ENCODE measurements around the gene SEMA3A. TPM values are rescaled to one million over a fixed set of nuclear protein-coding genes. Genes with fewer than 3 reads are reported as not detected.
A peak's percentile ranks its signal among the peaks of the same experiment; 100 is the strongest.

SEMA3A gene
- total RNA-seq, 1 experiment from 2014 or later = 14.2 TPM

- CTCF ChIA-PET = no interaction called here
- H3K4me2 ChIP-seq (ENCODE audit: low read length) = peak overlapping the region; percentile 12; the same call in 1 of the 2 replicates
These were observed 109.4 kb downstream of the SEMA3A start for GRCh38 chr7:84085147-84085546.

More at GRCh38 chr7:84085147-84085546, 109.4 kb downstream of the SEMA3A start:
- BruUV-seq (replicated peaks) = no TSS peak
- intact Hi-C loops (cut with micrococcal nuclease) = no loop called here
- RAD21 ChIA-PET (ENCODE audit: low non-redundant PET in 1 of 2, low total read pairs in 2 of 2, uncharacterized antibody in 2 of 2, unreplicated experiment in 2 of 2) = no interaction called here
- TF ChIP-seq EZH2phosphoT487 (IDR thresholded peaks at IDR 0.05; ENCODE audit: borderline replicate concordance) = no peak
- TF ChIP-seq EGR1 (IDR thresholded peaks at IDR 0.05; ENCODE audit: low read depth) = no peak
- TF ChIP-seq CBX3 (IDR thresholded peaks at IDR 0.05; ENCODE audit: low read depth) = no peak
- no peak for TF ChIP-seq SP1 (IDR thresholded peaks at IDR 0.05; ENCODE audit: low read depth)
- no peak for TF ChIP-seq SRF (IDR thresholded peaks at IDR 0.05; ENCODE audit: low read depth)
- no peak for TF ChIP-seq ATF3 (IDR thresholded peaks at IDR 0.05)
- no peak for TF ChIP-seq SIN3A (IDR thresholded peaks at IDR 0.05; ENCODE audit: low read depth)
- no peak for TF ChIP-seq ZNF274 (IDR thresholded peaks at IDR 0.05; ENCODE audit: low read depth, low read length)
- TF ChIP-seq ZFX (IDR thresholded peaks at IDR 0.05) = no peak
- no peak for TF ChIP-seq JUND (IDR thresholded peaks at IDR 0.05)
- TF ChIP-seq POLR2AphosphoS5 (IDR thresholded peaks at IDR 0.05; ENCODE audit: low read depth, low read length) = no peak
- TF ChIP-seq CEBPB (IDR thresholded peaks at IDR 0.05; ENCODE audit: low read depth) = no peak
- TF ChIP-seq, protein P1, sequence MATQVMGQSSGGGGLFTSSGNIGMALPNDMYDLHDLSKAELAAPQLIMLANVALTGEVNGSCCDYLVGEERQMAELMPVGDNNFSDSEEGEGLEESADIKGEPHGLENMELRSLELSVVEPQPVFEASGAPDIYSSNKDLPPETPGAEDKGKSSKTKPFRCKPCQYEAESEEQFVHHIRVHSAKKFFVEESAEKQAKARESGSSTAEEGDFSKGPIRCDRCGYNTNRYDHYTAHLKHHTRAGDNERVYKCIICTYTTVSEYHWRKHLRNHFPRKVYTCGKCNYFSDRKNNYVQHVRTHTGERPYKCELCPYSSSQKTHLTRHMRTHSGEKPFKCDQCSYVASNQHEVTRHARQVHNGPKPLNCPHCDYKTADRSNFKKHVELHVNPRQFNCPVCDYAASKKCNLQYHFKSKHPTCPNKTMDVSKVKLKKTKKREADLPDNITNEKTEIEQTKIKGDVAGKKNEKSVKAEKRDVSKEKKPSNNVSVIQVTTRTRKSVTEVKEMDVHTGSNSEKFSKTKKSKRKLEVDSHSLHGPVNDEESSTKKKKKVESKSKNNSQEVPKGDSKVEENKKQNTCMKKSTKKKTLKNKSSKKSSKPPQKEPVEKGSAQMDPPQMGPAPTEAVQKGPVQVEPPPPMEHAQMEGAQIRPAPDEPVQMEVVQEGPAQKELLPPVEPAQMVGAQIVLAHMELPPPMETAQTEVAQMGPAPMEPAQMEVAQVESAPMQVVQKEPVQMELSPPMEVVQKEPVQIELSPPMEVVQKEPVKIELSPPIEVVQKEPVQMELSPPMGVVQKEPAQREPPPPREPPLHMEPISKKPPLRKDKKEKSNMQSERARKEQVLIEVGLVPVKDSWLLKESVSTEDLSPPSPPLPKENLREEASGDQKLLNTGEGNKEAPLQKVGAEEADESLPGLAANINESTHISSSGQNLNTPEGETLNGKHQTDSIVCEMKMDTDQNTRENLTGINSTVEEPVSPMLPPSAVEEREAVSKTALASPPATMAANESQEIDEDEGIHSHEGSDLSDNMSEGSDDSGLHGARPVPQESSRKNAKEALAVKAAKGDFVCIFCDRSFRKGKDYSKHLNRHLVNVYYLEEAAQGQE (IDR thresholded peaks at IDR 0.05; ENCODE audit: low read depth) = no peak
- no peak for TF ChIP-seq ELF1 (IDR thresholded peaks at IDR 0.05; ENCODE audit: borderline replicate concordance, low read depth)
- TF ChIP-seq, protein P2, sequence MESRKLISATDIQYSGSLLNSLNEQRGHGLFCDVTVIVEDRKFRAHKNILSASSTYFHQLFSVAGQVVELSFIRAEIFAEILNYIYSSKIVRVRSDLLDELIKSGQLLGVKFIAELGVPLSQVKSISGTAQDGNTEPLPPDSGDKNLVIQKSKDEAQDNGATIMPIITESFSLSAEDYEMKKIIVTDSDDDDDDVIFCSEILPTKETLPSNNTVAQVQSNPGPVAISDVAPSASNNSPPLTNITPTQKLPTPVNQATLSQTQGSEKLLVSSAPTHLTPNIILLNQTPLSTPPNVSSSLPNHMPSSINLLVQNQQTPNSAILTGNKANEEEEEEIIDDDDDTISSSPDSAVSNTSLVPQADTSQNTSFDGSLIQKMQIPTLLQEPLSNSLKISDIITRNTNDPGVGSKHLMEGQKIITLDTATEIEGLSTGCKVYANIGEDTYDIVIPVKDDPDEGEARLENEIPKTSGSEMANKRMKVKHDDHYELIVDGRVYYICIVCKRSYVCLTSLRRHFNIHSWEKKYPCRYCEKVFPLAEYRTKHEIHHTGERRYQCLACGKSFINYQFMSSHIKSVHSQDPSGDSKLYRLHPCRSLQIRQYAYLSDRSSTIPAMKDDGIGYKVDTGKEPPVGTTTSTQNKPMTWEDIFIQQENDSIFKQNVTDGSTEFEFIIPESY (IDR thresholded peaks at IDR 0.05; ENCODE audit: extremely low read depth, insufficient replicate concordance, low read length) = no peak
- TF ChIP-seq YY1 (IDR thresholded peaks at IDR 0.05; ENCODE audit: extremely low read depth, insufficient replicate concordance, low read depth, low read length) = no peak
- no peak for TF ChIP-seq FOSL1 (IDR thresholded peaks at IDR 0.05; ENCODE audit: low read depth)
- H3K27ac ChIP-seq (ENCODE audit: low read depth, low read length) = no peak overlapping the region
- H3K79me2 ChIP-seq (ENCODE audit: insufficient read depth, low read length) = no peaks in the 10 kb centered on the region
- no peaks in the 10 kb centered on the region for H3K36me3 ChIP-seq (ENCODE audit: control insufficient read depth in 1 of 2, insufficient read depth in 2 of 2, low read length in 2 of 2)
- DNase-seq (ENCODE audit: low read depth, low spot score) (no peak), ATAC-seq (0 out of 2 replicates have a peak, but pooled peaks have one; percentile 20)
- POLR2A ChIA-PET = no interaction called here
- no peaks in the 10 kb centered on the region for H3K9me3 ChIP-seq (ENCODE audit: control insufficient read depth in 1 of 2, insufficient read depth in 1 of 2, low read depth in 1 of 2, low read length in 2 of 2)
- no peaks in the 10 kb centered on the region for H3K27me3 ChIP-seq (ENCODE audit: insufficient read depth, low read length)
- no peaks in the 10 kb centered on the region for H3K9me2 ChIP-seq (ENCODE audit: insufficient read depth)
- H3K4me3 ChIP-seq (replicated peaks in 1 of 2; ENCODE audit: low read depth in 1 of 2, low read length in 2 of 2) = no peak overlapping the region
- H3K9ac ChIP-seq (ENCODE audit: low read length) = no peak overlapping the region
- peak overlapping the region; percentile 28 for H2AFZ ChIP-seq (ENCODE audit: low read depth, low read length, poor library complexity, severe bottlenecking)
- no peaks in the 10 kb centered on the region for H4K20me1 ChIP-seq (ENCODE audit: insufficient read depth)
- peaks cover 2 to 8% of the 10 kb centered on the region in 2 experiments; a peak in 3 of 4 replicates for H3K4me1 ChIP-seq (ENCODE audit: control insufficient read depth in 1 of 2, insufficient read depth in 2 of 2, low read length in 2 of 2)
